Keratinocyte (primary cell): ENCODE results near the gene CXCL6.

ENCODE experiments used
- EZH2 ChIP-seq: IDR thresholded peaks from one replicate; pipeline ENCODE4 v1.6.1; 2012; ENCODE audit warnings: inconsistent platforms, mild to moderate bottlenecking, low read length, moderate library complexity
- TF ChIP-seq, protein P1 (sequence below), 3 experiments: IDR thresholded peaks in 1 of 3; conservative IDR thresholded peaks in 1 of 3; optimal IDR thresholded peaks in 1 of 3; 2 replicates in 2 of 3; 3 replicates in 1 of 3; pipeline versions ENCODE3 to v1.5.1; 2011; ENCODE audit warnings: low read length in 3 of 3, mild to moderate bottlenecking in 3 of 3, moderate library complexity in 2 of 3, control low read depth in 1 of 3, inconsistent platforms in 1 of 3; ENCODE audit not compliant: insufficient read depth in 2 of 3; ENCODE audit errors: extremely low read depth in 1 of 3

DNA sequence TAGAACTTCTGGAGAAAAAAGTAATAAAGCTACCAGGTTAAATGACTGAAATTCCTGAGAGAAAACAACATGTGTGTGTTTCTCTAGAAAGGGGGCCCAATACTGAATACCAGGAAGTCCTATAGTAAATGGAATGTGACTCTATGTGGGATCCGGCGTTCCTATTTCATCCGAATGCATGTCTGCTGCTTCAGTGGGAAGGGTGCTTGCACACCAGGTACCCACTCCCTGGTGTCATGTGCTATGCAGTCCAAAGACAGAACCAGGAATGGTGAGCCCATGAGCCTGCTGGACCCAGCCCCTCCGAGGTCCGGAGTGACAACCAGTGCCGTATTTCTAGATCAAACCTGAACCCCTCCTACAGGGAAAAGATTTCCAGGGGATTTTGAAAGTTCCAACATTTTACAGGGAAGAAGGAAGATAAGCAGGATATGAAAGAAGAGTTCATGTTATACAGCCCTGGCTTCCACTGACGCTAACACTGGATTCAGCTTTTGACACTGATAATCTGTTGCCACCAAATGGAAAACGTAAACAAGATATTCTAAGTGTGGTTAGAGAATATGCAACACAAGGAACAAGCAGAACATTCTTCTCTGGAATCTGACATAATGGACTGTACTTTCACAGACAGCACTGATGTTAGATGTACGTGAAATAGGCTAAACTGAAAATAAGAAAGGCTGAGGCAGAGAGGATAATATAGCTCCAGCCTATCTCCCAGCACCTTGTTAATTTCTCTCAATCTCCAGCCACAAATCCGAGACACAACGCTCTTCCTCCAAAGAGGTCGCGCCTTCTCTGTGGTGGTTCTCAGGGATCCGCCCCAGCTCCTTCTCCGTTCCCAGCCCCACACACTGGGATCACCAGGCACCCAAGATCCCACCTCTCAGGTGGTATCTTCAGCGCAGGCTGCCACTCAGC is 32.0 kb downstream of the CXCL6 start:
- TF ChIP-seq, protein P1, sequence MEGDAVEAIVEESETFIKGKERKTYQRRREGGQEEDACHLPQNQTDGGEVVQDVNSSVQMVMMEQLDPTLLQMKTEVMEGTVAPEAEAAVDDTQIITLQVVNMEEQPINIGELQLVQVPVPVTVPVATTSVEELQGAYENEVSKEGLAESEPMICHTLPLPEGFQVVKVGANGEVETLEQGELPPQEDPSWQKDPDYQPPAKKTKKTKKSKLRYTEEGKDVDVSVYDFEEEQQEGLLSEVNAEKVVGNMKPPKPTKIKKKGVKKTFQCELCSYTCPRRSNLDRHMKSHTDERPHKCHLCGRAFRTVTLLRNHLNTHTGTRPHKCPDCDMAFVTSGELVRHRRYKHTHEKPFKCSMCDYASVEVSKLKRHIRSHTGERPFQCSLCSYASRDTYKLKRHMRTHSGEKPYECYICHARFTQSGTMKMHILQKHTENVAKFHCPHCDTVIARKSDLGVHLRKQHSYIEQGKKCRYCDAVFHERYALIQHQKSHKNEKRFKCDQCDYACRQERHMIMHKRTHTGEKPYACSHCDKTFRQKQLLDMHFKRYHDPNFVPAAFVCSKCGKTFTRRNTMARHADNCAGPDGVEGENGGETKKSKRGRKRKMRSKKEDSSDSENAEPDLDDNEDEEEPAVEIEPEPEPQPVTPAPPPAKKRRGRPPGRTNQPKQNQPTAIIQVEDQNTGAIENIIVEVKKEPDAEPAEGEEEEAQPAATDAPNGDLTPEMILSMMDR (optimal IDR thresholded peaks at IDR 0.05 in 1 of 3, IDR thresholded peaks at IDR 0.05 in 1 of 3, conservative IDR thresholded peaks at IDR 0.05 in 1 of 3; ENCODE audit: extremely low read depth in 1 of 3, insufficient read depth in 2 of 3, low read length in 3 of 3) = no peak
- no peak for TF ChIP-seq EZH2
